Measurements from ENCODE around the gene CNOT6. TPM values are rescaled to one million over a fixed set of nuclear protein-coding genes. Genes with fewer than 3 reads are reported as not detected.
A peak's percentile ranks its signal among the peaks of the same experiment; 100 is the strongest.
"Not testable (repeated sequence)": the region's sequence is repeated elsewhere in the genome, so short reads cannot be mapped to it uniquely, and the experiment has no call there.

CNOT6 gene
- total RNA-seq, 1 experiment from 2014 or later = 20.1 TPM

DNA sequence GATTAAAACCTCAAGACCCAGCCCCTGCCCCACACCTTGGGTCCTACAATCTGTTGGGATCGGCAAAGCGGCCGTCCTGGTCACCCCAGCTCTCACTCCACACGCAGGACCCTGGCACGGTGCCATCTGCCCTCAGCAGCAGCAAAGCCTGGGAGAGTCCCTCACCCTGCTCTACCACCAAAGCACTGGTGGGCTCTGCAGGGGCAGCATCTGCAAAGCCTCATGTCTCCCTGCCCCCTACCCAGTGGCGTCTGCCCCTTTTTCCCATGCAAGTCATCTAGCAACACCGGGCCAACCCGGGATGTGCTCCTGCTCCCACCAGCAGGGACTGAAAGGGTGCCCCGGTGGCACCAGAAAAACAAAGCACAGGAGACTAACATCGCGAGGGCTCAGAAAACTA is 19.6 kb upstream of the CNOT6 start:
- H3K9ac ChIP-seq (ENCODE audit: low read length) = no peak overlapping the region
- no peaks in the 10 kb centered on the region for H3K4me1 ChIP-seq (ENCODE audit: low read length)
- H3K79me2 ChIP-seq (ENCODE audit: low read length) = no peaks in the 10 kb centered on the region
- H3K27me3 ChIP-seq (ENCODE audit: low read length) = no peaks in the 10 kb centered on the region
- H3K9me3 ChIP-seq (ENCODE audit: low read length) = no peaks in the 10 kb centered on the region
- H3K4me2 ChIP-seq (ENCODE audit: low read depth, low read length, poor library complexity, severe bottlenecking) = no peak overlapping the region
- DNase-seq = no peak
- H4K20me1 ChIP-seq (ENCODE audit: insufficient read depth, low read depth, low read length) = no peaks in the 10 kb centered on the region
- H3K9me2 ChIP-seq (replicated peaks; ENCODE audit: insufficient read depth, low read length) = no peaks in the 10 kb centered on the region
- H3K36me3 ChIP-seq (ENCODE audit: insufficient read depth, low read length) = no peaks in the 10 kb centered on the region
- no peak overlapping the region for H3K4me3 ChIP-seq (ENCODE audit: low read length)
- H2AFZ ChIP-seq (ENCODE audit: low read length) = no peak overlapping the region
- H3K27ac ChIP-seq (ENCODE audit: low read length) = no peak overlapping the region

DNA sequence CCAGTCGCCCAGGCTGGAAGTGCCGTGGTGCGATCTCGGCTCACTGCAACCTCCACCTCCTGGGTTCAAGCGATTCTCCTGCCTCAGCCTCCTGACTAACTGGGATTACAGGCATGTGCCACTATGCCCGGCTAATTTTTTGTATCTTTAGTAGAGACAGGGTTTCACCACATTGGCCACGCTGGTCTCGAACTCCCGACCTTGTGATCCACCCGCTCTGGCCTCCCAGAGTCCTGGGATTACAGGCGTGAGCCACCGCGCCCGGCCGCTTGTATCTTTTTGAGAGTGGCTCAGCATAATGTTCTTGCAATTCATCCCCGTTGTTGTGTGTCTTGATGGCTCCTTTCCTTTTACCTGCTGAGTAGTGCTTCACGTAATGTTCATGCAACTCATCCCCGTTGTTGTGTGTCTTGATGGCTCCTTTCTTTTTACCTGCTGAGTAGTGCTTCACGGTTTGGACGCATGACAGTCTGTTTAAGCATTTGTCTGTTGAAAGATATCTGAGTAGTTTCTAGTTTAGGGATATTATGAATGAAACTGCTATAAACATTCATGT is 18.1 kb upstream of the CNOT6 start:
- not testable (repeated sequence) for DNase-seq; H3K9me2 ChIP-seq (replicated peaks; ENCODE audit: insufficient read depth, low read length); H4K20me1 ChIP-seq (ENCODE audit: insufficient read depth, low read depth, low read length); H3K4me2 ChIP-seq (ENCODE audit: low read depth, low read length, poor library complexity, severe bottlenecking); H3K36me3 ChIP-seq (ENCODE audit: insufficient read depth, low read length); H3K9me3 ChIP-seq (ENCODE audit: low read length); H3K27ac ChIP-seq (ENCODE audit: low read length); H3K79me2 ChIP-seq (ENCODE audit: low read length); H3K27me3 ChIP-seq (ENCODE audit: low read length); H3K4me1 ChIP-seq (ENCODE audit: low read length); H3K9ac ChIP-seq (ENCODE audit: low read length); H2AFZ ChIP-seq (ENCODE audit: low read length); H3K4me3 ChIP-seq (ENCODE audit: low read length)

DNA sequence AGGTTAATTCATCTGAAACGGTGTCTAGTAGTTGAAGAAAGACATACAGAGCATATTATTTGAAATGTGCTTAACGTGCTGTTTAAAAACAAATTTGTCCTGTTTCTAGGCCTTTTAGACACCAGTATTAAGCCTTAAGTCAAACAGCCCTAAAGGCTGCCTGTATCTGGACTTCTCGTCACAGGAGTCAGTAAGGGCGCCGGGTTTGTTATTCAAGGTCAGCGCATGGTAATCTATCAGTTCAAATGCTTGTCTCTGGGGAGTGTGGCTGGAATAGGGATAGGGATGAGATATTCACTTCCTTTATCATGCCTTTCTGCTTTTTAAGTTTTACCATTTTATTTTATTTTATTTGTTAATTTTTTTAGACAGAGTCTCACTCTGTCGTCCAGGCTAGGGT is 9.4 kb upstream of the CNOT6 start:
- Histone ChIP-seq H4K20me1 (ENCODE audit: insufficient read depth, low read depth, low read length) (no peaks in the 10 kb centered on the region), H3K27ac (ENCODE audit: low read length) (no peak overlapping the region), H3K27me3 (ENCODE audit: low read length) (no peaks in the 10 kb centered on the region), H3K79me2 (ENCODE audit: low read length) (no peaks in the 10 kb centered on the region), H3K4me3 (ENCODE audit: low read length) (no peak overlapping the region), H3K4me2 (ENCODE audit: low read depth, low read length, poor library complexity, severe bottlenecking) (no peak overlapping the region), H3K9me2 (replicated peaks; ENCODE audit: insufficient read depth, low read length) (no peaks in the 10 kb centered on the region), H3K9me3 (ENCODE audit: low read length) (no peaks in the 10 kb centered on the region), H3K36me3 (ENCODE audit: insufficient read depth, low read length) (no peaks in the 10 kb centered on the region), H2AFZ (ENCODE audit: low read length) (no peak overlapping the region), H3K9ac (ENCODE audit: low read length) (no peak overlapping the region), H3K4me1 (ENCODE audit: low read length) (no peaks in the 10 kb centered on the region)
- DNase-seq = no peak

DNA sequence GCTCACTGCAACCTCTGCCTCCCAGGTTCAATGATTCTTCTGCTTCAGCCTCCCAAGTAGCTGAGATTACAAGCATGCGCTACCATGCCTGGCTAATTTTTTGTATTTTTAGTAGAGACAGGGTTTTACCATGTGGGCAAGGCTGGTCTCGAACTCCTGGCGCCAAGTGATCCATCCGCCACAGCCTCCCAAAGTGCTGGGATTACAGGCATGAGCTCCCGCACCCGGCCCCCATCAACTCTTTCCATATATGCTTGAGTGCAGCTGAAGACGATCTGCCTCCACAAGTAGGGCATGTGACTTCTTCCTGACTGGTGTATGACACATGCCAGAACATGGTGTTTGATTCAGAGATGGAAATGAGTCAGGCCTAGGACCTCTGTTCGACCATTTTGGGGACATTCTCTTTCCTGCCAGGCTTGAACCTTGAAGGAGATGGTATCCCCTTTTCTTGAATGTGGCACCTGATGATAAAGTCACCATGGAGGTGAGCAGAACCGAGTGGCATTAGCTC is 7.5 kb upstream of the CNOT6 start:
- Histone ChIP-seq H3K4me3 (ENCODE audit: low read length) (no peak overlapping the region), H3K9ac (ENCODE audit: low read length) (no peak overlapping the region), H3K9me2 (replicated peaks; ENCODE audit: insufficient read depth, low read length) (no peaks in the 10 kb centered on the region), H3K79me2 (ENCODE audit: low read length) (no peaks in the 10 kb centered on the region), H3K36me3 (ENCODE audit: insufficient read depth, low read length) (no peaks in the 10 kb centered on the region), H3K27me3 (ENCODE audit: low read length) (no peaks in the 10 kb centered on the region), H3K9me3 (ENCODE audit: low read length) (no peaks in the 10 kb centered on the region), H3K27ac (ENCODE audit: low read length) (no peak overlapping the region), H3K4me2 (ENCODE audit: low read depth, low read length, poor library complexity, severe bottlenecking) (no peak overlapping the region), H2AFZ (ENCODE audit: low read length) (no peak overlapping the region), H4K20me1 (ENCODE audit: insufficient read depth, low read depth, low read length) (no peaks in the 10 kb centered on the region), H3K4me1 (ENCODE audit: low read length) (no peaks in the 10 kb centered on the region)
- no peak for DNase-seq

DNA sequence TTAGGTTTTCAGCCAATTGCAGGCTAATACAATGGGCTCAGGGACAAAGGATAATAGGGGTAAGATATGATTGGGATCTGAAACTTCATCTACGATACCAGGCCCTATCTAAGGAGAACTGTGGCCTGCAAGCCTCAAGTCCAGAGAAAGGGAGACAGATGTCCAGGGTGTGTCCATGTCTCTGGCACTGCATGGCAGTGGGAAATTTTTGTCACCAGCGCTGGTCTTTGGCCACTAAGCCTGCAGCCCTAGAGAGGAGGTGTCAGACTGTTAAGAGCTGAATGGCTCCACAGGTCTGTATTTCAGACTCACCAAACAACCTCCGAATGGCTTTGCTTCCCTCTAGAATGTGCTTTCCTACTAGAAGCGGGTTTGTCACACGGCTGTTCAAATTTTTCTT is 6.6 kb upstream of the CNOT6 start:
- Histone ChIP-seq H3K9ac (ENCODE audit: low read length) (no peak overlapping the region), H3K4me1 (ENCODE audit: low read length) (no peaks in the 10 kb centered on the region), H2AFZ (ENCODE audit: low read length) (no peak overlapping the region), H3K27me3 (ENCODE audit: low read length) (no peaks in the 10 kb centered on the region), H4K20me1 (ENCODE audit: insufficient read depth, low read depth, low read length) (no peaks in the 10 kb centered on the region), H3K9me2 (replicated peaks; ENCODE audit: insufficient read depth, low read length) (no peaks in the 10 kb centered on the region), H3K79me2 (ENCODE audit: low read length) (no peaks in the 10 kb centered on the region), H3K4me2 (ENCODE audit: low read depth, low read length, poor library complexity, severe bottlenecking) (no peak overlapping the region), H3K36me3 (ENCODE audit: insufficient read depth, low read length) (no peaks in the 10 kb centered on the region), H3K4me3 (ENCODE audit: low read length) (no peak overlapping the region), H3K9me3 (ENCODE audit: low read length) (no peaks in the 10 kb centered on the region), H3K27ac (ENCODE audit: low read length) (no peak overlapping the region)
- DNase-seq = no peak

DNA sequence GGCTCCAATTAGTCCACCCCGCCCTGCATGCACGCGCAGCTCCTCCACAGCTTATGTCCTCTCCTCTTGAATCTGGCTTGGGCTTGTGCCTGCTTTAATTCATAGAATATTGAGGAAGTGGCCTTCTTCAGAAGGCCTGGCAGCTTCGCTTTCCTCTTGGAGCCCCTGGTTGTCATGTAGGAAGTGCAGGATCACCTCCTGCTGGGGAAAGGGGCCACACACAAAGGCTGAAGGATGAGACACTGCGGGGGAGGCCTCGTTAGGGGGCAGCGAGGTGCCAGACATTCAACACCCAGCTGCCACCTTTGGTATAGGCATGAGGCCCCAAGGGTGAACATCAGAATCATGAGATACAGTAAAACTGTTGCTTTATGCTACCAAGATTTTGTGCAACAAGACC is 2.7 kb upstream of the CNOT6 start:
- H2AFZ ChIP-seq (ENCODE audit: low read length) = no peak overlapping the region

DNA sequence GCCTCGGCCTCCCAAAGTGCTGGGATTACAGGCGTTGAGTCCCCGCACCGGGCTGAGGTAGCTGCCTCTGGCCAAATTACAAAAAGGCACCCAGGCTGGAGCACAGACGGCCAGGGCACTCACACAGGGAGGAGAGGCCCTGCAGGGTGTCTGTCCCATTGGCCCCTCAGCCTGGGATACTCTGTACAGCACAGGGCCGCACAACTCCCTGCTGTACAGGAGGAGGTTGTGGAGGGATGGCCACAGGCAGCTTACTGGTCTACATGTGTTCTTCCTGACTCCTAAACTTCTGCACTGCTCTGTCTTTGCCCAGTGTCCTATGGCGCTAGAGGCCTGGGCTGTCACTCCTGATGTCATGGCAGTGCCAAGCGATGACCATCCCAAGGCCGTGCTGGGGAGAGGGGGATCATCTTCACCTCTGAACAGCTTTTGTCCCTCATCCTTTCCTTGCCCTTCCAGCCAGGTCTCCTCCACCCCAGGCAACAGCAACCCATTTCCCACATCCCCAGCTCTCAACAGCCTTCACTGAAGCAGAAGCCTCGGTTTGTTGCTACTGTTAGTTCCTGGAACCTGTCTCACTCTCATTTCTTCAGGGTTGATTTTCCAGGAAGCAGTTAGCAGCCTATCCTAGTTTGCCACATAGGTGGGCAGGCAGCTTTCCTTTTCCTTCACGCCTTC is 1.8 kb upstream of the CNOT6 start:
- H3K9me3 ChIP-seq (ENCODE audit: low read length) = no peaks in the 10 kb centered on the region
- no peak overlapping the region for H2AFZ ChIP-seq (ENCODE audit: low read length)
- no peaks in the 10 kb centered on the region for H3K9me2 ChIP-seq (replicated peaks; ENCODE audit: insufficient read depth, low read length)
- no peak overlapping the region for H3K4me2 ChIP-seq (ENCODE audit: low read depth, low read length, poor library complexity, severe bottlenecking)
- peaks cover 30% of the 10 kb centered on the region for H3K79me2 ChIP-seq (ENCODE audit: low read length)
- no peak overlapping the region for H3K27ac ChIP-seq (ENCODE audit: low read length)
- H3K9ac ChIP-seq (ENCODE audit: low read length) = no peak overlapping the region
- DNase-seq = no peak
- no peaks in the 10 kb centered on the region for H3K27me3 ChIP-seq (ENCODE audit: low read length)
- peaks cover 11% of the 10 kb centered on the region; the same call in 1 of the 2 replicates for H3K36me3 ChIP-seq (ENCODE audit: insufficient read depth, low read length)
- H4K20me1 ChIP-seq (ENCODE audit: insufficient read depth, low read depth, low read length) = 0 out of 2 replicates have a peak, but pooled peaks cover 9% of the 10 kb centered on the region
- H3K4me1 ChIP-seq (ENCODE audit: low read length) = peaks cover 22% of the 10 kb centered on the region
- H3K4me3 ChIP-seq (ENCODE audit: low read length) = no peak overlapping the region

More for the DNA sequence above, 2.7 kb upstream of the CNOT6 start:
- no peak for DNase-seq
- H3K36me3 ChIP-seq (ENCODE audit: insufficient read depth, low read length) = peaks cover 7% of the 10 kb centered on the region; the same call in 1 of the 2 replicates
- H3K4me1 ChIP-seq (ENCODE audit: low read length) = peaks cover 22% of the 10 kb centered on the region
- H3K9me2 ChIP-seq (replicated peaks; ENCODE audit: insufficient read depth, low read length) = no peaks in the 10 kb centered on the region
- no peaks in the 10 kb centered on the region for H3K9me3 ChIP-seq (ENCODE audit: low read length)
- H3K4me3 ChIP-seq (ENCODE audit: low read length) = no peak overlapping the region
- H3K9ac ChIP-seq (ENCODE audit: low read length) = no peak overlapping the region
- 0 out of 2 replicates have a peak, but pooled peaks cover 9% of the 10 kb centered on the region for H4K20me1 ChIP-seq (ENCODE audit: insufficient read depth, low read depth, low read length)
- no peak overlapping the region for H3K27ac ChIP-seq (ENCODE audit: low read length)
- H3K4me2 ChIP-seq (ENCODE audit: low read depth, low read length, poor library complexity, severe bottlenecking) = no peak overlapping the region
- H3K27me3 ChIP-seq (ENCODE audit: low read length) = no peaks in the 10 kb centered on the region
- H3K79me2 ChIP-seq (ENCODE audit: low read length) = peaks cover 22% of the 10 kb centered on the region

DNA sequence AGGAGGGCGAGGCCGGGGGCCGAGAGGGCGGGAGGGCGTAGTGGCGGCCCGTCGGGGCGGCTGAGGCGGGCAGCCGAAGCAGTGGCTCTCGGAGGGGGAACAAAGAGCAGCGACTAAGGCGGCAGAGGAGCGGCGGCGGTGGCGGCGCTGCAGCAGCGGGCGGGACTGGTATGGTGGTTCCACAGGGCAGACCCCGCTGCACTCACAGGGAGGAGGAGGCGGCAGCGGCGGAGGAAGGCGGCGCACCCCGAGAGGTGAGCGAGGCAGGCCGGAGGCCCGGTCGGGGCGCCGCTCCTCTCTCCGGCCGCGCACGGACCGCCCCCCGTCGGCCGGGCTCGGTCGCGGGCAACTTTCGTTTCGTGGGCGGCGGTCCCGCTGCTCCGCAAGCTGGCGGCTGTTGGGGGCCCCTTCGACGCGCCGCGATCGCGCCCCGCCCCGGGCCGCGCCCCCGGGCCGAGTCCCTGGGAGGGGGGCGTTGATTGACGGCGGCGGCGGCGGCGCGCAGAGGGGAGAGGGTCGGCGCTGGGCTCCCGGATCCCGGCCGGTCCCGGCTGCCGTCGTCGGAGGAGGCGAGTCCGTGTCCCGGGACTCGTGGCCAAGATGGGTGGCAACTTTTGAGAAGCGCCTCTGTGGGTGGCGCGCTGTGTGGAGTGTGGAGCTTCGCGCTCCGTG is 467 bp downstream of the CNOT6 start:
- Histone ChIP-seq H3K36me3 (ENCODE audit: insufficient read depth, low read length) (peaks cover 18% of the 10 kb centered on the region; the same call in 1 of the 2 replicates), H2AFZ (ENCODE audit: low read length) (peak overlapping the region; percentile 67; the same call in 1 of the 2 replicates)

More for the DNA sequence above, 467 bp downstream of the CNOT6 start:
- Histone ChIP-seq H3K9ac (ENCODE audit: low read length) (peak overlapping the region; percentile 97), H4K20me1 (ENCODE audit: insufficient read depth, low read depth, low read length) (0 out of 2 replicates have a peak, but pooled peaks cover 9% of the 10 kb centered on the region), H3K27ac (ENCODE audit: low read length) (peak overlapping the region; percentile 40; the same call in 1 of the 2 replicates), H3K4me3 (ENCODE audit: low read length) (peak overlapping the region; percentile 90), H3K27me3 (ENCODE audit: low read length) (no peaks in the 10 kb centered on the region), H3K4me1 (ENCODE audit: low read length) (peaks cover 22% of the 10 kb centered on the region), H3K4me2 (ENCODE audit: low read depth, low read length, poor library complexity, severe bottlenecking) (peak overlapping the region; percentile 89), H3K79me2 (ENCODE audit: low read length) (peaks cover 53% of the 10 kb centered on the region), H3K9me2 (replicated peaks; ENCODE audit: insufficient read depth, low read length) (no peaks in the 10 kb centered on the region), H3K9me3 (ENCODE audit: low read length) (no peaks in the 10 kb centered on the region)
- peak; percentile 59 for DNase-seq

All from Karpas-422 (cell line).